Measurements from ENCODE around the gene URI1. TPM values are rescaled to one million over a fixed set of nuclear protein-coding genes. Genes with fewer than 3 reads are reported as not detected.

URI1 gene
- total and polyA plus RNA-seq, 10 donors = 23.8 to 64.6 (median 52.4) TPM

DNA sequence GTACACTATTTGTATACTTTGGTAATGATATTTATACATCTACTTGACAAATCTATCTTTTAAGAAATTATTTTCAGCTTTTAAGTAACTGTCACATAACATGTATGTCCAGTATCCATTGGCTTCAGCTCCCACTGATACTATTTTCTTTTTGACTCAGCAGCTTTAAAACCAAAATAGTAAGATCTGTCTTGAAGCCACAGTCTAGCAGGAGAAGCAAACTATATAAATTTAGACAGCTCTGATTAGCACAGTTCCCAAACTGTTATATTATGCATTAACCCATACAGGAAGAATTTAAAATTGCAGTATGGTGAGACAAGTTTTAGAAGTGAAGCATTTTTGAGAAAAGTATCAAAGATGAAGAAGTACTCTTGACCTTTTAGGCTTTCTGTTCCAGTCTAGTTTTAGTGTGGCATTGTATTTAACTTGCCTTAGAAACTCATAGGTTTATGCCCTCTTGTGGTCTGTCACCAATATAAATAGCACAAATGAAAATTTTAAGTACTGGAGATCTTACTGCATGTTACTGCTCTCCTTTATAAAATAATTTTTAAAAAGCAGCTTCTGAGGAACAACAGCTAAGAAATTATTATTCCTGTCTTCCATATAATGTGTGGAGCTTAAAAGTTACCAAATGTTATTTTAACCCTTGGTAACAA is 24.7 kb downstream of the URI1 start:
- H3K4me1 ChIP-seq = peaks cover 22 to 100% (median 89%) of the 10 kb centered on the region in 6 donors

DNA sequence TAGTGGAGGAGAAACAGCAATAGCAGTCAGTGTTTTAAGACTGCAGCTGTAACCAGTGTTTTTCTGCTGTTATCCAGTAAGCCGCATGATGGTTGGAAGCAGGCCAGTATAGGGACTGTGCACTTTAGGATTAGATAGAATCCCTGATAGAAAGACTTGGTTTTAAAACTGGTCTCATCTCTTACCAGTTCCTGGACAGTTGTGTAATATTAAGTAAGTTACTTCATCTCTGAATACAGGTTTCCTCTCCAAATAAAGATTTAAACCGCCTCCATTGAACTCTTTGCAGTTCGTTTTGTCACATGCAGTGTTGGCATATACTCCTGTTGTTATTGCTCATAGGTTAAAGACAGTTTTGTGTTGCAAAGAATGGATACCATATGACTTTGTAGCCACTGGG is 25.6 kb downstream of the URI1 start:
- H3K36me3 ChIP-seq = no peaks in the 10 kb centered on the region
- H3K27ac ChIP-seq = peak overlapping the region in 2 of 8 donors; percentile 19 to 41
- no peak for DNase-seq
- peaks cover 22 to 100% (median 91%) of the 10 kb centered on the region in 6 donors for H3K4me1 ChIP-seq
- no peaks in the 10 kb centered on the region for H3K9me3 ChIP-seq
- H3K4me3 ChIP-seq = no peak overlapping the region
- 32 to 53% (median 42%) methylated on average over 3 of the region's 3 CpGs for WGBS, 5 donors
- no peaks in the 10 kb centered on the region for H3K27me3 ChIP-seq (replicated peaks in 1 of 7)
- no peak for TF ChIP-seq POLR2A (IDR thresholded peaks at IDR 0.05)
- no peak for TF ChIP-seq POLR2AphosphoS5 (IDR thresholded peaks at IDR 0.05)
- TF ChIP-seq, protein P1, sequence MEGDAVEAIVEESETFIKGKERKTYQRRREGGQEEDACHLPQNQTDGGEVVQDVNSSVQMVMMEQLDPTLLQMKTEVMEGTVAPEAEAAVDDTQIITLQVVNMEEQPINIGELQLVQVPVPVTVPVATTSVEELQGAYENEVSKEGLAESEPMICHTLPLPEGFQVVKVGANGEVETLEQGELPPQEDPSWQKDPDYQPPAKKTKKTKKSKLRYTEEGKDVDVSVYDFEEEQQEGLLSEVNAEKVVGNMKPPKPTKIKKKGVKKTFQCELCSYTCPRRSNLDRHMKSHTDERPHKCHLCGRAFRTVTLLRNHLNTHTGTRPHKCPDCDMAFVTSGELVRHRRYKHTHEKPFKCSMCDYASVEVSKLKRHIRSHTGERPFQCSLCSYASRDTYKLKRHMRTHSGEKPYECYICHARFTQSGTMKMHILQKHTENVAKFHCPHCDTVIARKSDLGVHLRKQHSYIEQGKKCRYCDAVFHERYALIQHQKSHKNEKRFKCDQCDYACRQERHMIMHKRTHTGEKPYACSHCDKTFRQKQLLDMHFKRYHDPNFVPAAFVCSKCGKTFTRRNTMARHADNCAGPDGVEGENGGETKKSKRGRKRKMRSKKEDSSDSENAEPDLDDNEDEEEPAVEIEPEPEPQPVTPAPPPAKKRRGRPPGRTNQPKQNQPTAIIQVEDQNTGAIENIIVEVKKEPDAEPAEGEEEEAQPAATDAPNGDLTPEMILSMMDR (IDR thresholded peaks at IDR 0.05 in 8 of 11, conservative IDR thresholded peaks at IDR 0.05 in 3 of 11) = no peak
- intact Hi-C loops (cut with DNase I; ENCODE audit: low total_unique reads) = no loop called here

More for the DNA sequence above, 24.7 kb downstream of the URI1 start:
- no peak overlapping the region for H3K4me3 ChIP-seq
- H3K27me3 ChIP-seq (replicated peaks in 1 of 7) = no peaks in the 10 kb centered on the region
- DNase-seq = no peak
- peak overlapping the region in 1 of 8 donors; percentile 19 for H3K27ac ChIP-seq
- no peaks in the 10 kb centered on the region for H3K36me3 ChIP-seq
- no peak for TF ChIP-seq POLR2A (IDR thresholded peaks at IDR 0.05)
- TF ChIP-seq, protein P1 (IDR thresholded peaks at IDR 0.05 in 8 of 11, conservative IDR thresholded peaks at IDR 0.05 in 3 of 11) = peak in 5 of 11 experiments; percentile 5 to 30 (median 11)
- no peak for TF ChIP-seq POLR2AphosphoS5 (IDR thresholded peaks at IDR 0.05)
- H3K9me3 ChIP-seq = no peaks in the 10 kb centered on the region
- intact Hi-C loops (cut with DNase I; ENCODE audit: low total_unique reads) = no loop called here

DNA sequence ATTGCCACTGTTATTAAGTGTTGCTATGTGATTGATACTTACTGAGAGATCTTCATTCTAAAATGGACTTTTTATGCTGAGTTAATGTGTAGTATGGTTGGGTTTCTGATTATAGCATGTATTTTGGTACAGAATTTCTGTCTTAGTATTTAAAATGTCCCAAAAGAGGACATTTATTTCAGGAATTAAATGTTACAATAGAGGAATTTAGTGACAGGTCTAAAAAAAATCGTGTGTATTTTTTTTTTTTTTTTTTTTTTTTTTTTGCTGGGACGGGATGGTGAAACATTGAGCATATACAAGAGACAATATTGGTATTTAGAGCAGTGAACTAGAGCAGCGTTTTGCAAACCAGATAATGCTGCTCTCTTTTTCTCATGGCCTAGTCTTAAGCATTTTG is 27.9 kb downstream of the URI1 start:
- Histone ChIP-seq H3K27ac (no peak overlapping the region), H3K36me3 (no peaks in the 10 kb centered on the region), H3K9me3 (no peaks in the 10 kb centered on the region), H3K27me3 (replicated peaks in 1 of 7) (no peaks in the 10 kb centered on the region), H3K4me3 (no peak overlapping the region), H3K4me1 (peaks cover 13 to 93% (median 84%) of the 10 kb centered on the region in 6 donors)
- no peak for DNase-seq
- intact Hi-C loops (cut with DNase I; ENCODE audit: low total_unique reads) = no loop called here
- TF ChIP-seq, protein P1 (IDR thresholded peaks at IDR 0.05 in 8 of 11, conservative IDR thresholded peaks at IDR 0.05 in 3 of 11) = no peak
- TF ChIP-seq POLR2A (IDR thresholded peaks at IDR 0.05) (no peak), POLR2AphosphoS5 (IDR thresholded peaks at IDR 0.05) (no peak)
- WGBS, 5 donors = 67 to 88% (median 74%) methylated on average over 3 of the region's 3 CpGs

DNA sequence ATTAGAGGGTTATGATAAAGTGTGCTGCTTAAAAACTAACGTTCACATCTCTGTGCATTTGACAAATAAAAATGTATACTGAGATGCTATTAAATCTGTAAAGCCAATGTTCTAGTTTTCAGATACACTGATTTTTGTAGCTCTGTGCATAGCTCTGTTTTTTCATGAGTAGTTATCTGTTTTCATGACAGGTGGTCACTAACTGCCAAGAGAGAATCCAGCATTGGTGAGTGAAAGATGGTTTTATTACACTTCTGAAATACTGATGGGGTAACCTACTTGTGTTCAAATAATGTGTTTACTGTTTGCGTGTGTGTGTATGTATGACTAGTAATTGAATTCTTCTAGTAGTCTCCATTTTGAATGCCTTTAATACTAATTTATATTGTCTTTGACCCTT is 29.0 kb downstream of the URI1 start:
- Histone ChIP-seq H3K36me3 (no peaks in the 10 kb centered on the region), H3K4me1 (peaks cover 13 to 86% (median 75%) of the 10 kb centered on the region in 6 donors), H3K4me3 (no peak overlapping the region), H3K27ac (no peak overlapping the region), H3K27me3 (replicated peaks in 1 of 7) (no peaks in the 10 kb centered on the region), H3K9me3 (no peaks in the 10 kb centered on the region)
- TF ChIP-seq, protein P1 (IDR thresholded peaks at IDR 0.05 in 8 of 11, conservative IDR thresholded peaks at IDR 0.05 in 3 of 11) = no peak
- TF ChIP-seq POLR2AphosphoS5 (IDR thresholded peaks at IDR 0.05) (no peak), POLR2A (IDR thresholded peaks at IDR 0.05) (no peak)
- 79 to 88% (median 85%) methylated on average over 2 of the region's 2 CpGs for WGBS, 5 donors
- DNase-seq = no peak
- intact Hi-C loops (cut with DNase I; ENCODE audit: low total_unique reads) = no loop called here

Measured in spleen (tissue), 11 donors.